ENCODE measurements around the gene ATXN3. TPM values are rescaled to one million over a fixed set of nuclear protein-coding genes. Genes with fewer than 3 reads are reported as not detected.
"Not testable (repeated sequence)": the region's sequence is repeated elsewhere in the genome, so short reads cannot be mapped to it uniquely, and the experiment has no call there.

ATXN3 gene
- total and polyA plus RNA-seq, 9 donors = 12.3 to 20.6 (median 14.8) TPM

DNA sequence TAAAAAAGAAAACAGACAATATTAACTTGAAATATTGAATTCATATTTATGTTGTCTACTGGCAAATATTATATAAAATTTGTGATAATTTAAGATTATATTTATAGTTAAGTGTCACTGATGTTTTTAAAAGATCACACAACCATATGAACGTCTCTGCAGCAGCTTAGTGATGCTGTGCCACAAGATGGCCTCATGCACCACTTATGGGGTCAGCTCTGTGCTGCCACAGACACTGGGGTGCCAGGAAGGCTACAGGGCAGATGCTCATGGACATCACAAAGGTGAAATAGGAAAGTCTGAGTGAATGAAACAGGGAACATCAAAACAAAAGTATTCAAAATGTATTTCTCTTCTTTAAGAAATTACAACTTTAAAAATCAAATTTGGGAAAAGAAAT, 13.1 kb downstream of the ATXN3 start:
- Histone ChIP-seq H3K4me3 (ENCODE audit: low read length) (no peak overlapping the region), H3K36me3 (ENCODE audit: control insufficient read depth, insufficient read depth, low read length) (peaks cover 30% of the 10 kb centered on the region), H3K4me1 (ENCODE audit: control insufficient read depth, insufficient read depth, low read length) (no peaks in the 10 kb centered on the region), H3K9me3 (replicated peaks; ENCODE audit: control insufficient read depth, low read depth, low read length) (no peaks in the 10 kb centered on the region), H3K27ac (ENCODE audit: low read length) (no peak overlapping the region), H3K27me3 (ENCODE audit: control insufficient read depth, insufficient read depth, low read length) (no peaks in the 10 kb centered on the region)
- no peak for DNase-seq
- no CpG with 5 or more reads among the region's 1 CpG for WGBS (ENCODE audit: insufficient coverage)

DNA sequence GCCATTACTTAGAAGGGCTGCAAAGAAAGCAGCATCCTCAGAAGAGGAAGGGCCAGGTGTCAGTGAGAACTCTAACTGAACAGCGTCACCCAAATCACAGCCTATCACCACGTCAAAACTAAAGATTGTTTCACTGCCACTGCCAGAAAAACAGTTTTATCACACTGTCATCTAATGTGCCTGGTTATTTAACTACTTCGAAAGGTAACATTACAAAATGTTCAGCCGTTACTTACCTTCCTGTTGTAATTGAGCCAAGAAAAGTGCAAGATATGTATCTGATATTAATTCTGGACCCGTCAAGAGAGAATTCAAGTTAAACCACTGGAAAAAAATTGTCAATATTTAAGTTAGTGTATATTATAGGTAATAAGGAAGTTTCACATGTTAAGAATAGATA, 17.9 kb downstream of the ATXN3 start:
- WGBS (ENCODE audit: insufficient coverage) = no CpG with 5 or more reads among the region's 5 CpGs
- peaks cover 26% of the 10 kb centered on the region for H3K36me3 ChIP-seq (ENCODE audit: control insufficient read depth, insufficient read depth, low read length)
- no peak for DNase-seq
- no peaks in the 10 kb centered on the region for H3K9me3 ChIP-seq (replicated peaks; ENCODE audit: control insufficient read depth, low read depth, low read length)
- no peak overlapping the region for H3K4me3 ChIP-seq (ENCODE audit: low read length)
- no peak overlapping the region for H3K27ac ChIP-seq (ENCODE audit: low read length)
- H3K4me1 ChIP-seq (ENCODE audit: control insufficient read depth, insufficient read depth, low read length) = no peaks in the 10 kb centered on the region
- H3K27me3 ChIP-seq (ENCODE audit: control insufficient read depth, insufficient read depth, low read length) = no peaks in the 10 kb centered on the region

DNA sequence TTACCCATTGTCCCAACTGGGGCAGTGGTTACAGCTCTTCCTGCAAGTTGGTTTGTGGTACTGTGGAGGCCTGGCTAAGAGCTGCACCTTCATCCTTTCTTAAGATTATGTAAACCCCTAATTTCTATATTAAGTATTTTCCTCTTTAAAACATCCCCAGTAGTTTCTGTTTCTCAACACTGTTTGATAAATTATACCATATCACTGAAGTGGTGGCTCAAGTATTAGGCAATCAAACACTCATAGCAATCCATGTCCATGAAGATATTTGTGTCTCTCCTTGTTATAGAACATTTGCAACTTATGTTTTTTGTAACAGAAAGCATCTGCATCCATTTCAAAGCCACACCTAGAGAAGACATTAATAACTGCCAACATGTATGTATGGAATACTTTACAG, 31.8 kb downstream of the ATXN3 start:
- no peaks in the 10 kb centered on the region for H3K9me3 ChIP-seq (replicated peaks; ENCODE audit: control insufficient read depth, low read depth, low read length)
- peaks cover 21% of the 10 kb centered on the region for H3K36me3 ChIP-seq (ENCODE audit: control insufficient read depth, insufficient read depth, low read length)
- no peaks in the 10 kb centered on the region for H3K27me3 ChIP-seq (ENCODE audit: control insufficient read depth, insufficient read depth, low read length)
- no peaks in the 10 kb centered on the region for H3K4me1 ChIP-seq (ENCODE audit: control insufficient read depth, insufficient read depth, low read length)
- H3K4me3 ChIP-seq (ENCODE audit: low read length) = no peak overlapping the region
- no peak for DNase-seq
- no peak overlapping the region for H3K27ac ChIP-seq (ENCODE audit: low read length)

DNA sequence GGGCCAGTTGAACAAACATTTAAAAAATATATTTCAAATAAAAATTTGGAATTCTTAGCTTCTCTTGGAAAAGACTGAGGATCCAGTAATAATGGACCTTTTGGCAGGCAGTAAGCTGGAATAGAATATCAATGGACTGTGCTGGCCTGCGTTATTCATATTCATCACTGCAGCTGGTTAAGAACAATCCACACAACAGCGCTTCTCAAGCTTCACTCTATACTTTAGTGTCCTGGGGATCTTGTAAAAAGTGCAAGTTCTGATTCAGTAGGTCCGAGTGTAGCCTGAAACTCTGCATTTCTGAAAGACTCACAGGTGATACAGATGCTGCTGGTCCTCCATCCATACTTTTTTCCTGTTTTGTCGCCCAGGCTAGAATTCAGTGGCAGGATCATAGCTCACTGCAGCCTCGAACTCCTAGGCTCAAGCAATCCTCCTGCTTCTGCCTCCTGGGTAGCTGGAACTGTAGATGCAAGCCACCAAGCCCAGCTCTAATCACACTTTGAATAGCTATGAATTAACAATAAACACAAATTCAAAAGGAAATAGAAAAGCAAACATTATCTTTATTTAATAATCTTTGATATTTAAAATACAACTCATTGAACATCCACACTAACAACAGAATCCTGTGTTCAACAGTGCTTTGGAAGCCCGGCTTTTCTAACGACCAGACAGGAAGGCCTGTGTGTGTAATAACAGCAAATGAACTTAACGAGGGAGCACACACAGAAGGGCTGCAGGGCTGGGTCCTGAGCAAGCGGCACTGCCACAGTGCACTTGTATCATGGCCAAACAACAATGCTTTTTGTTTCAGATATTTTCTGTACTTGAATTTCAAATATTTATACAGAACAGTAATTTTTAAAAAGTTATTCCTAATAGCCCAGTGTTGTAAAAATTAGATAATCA, 48.1 kb downstream of the ATXN3 start:
- H3K27me3 ChIP-seq (ENCODE audit: control insufficient read depth, insufficient read depth, low read length) = no peaks in the 10 kb centered on the region
- peak; percentile 56 for DNase-seq
- H3K4me3 ChIP-seq (ENCODE audit: low read length) = no peak overlapping the region
- H3K4me1 ChIP-seq (ENCODE audit: control insufficient read depth, insufficient read depth, low read length) = no peaks in the 10 kb centered on the region
- no peak overlapping the region for H3K27ac ChIP-seq (ENCODE audit: low read length)
- H3K36me3 ChIP-seq (ENCODE audit: control insufficient read depth, insufficient read depth, low read length) = peaks cover 9% of the 10 kb centered on the region
- 59% methylated on average over 3 of the region's 9 CpGs for WGBS (ENCODE audit: insufficient coverage)
- H3K9me3 ChIP-seq (replicated peaks; ENCODE audit: control insufficient read depth, low read depth, low read length) = no peaks in the 10 kb centered on the region

DNA sequence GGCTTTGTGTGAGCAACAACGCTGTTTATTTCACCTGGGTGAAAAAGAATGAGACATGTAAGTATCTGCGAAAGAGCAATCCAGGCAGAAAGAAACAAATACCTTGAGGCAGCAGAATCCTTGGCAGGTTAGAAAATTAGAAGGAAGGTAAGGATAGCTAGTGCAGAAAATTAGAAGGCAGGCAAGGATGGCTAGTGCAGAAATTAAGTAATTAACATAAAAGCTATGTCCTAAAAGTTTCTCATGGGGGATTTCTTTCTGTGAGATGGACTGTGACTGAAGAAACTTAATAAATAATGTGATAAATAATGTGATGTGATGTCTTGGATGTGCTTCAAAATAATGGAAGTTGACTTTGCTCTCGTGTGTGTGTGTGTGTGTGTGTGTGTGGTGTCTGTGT, 56.6 kb downstream of the ATXN3 start:
- DNase-seq = no peak
- 97% methylated on average over 3 of the region's 3 CpGs for WGBS (ENCODE audit: insufficient coverage)
- H3K4me3 ChIP-seq (ENCODE audit: low read length) = no peak overlapping the region
- peaks cover 6% of the 10 kb centered on the region for H3K36me3 ChIP-seq (ENCODE audit: control insufficient read depth, insufficient read depth, low read length)
- H3K9me3 ChIP-seq (replicated peaks; ENCODE audit: control insufficient read depth, low read depth, low read length) = no peaks in the 10 kb centered on the region
- H3K4me1 ChIP-seq (ENCODE audit: control insufficient read depth, insufficient read depth, low read length) = no peaks in the 10 kb centered on the region
- no peak overlapping the region for H3K27ac ChIP-seq (ENCODE audit: low read length)
- no peaks in the 10 kb centered on the region for H3K27me3 ChIP-seq (ENCODE audit: control insufficient read depth, insufficient read depth, low read length)

DNA sequence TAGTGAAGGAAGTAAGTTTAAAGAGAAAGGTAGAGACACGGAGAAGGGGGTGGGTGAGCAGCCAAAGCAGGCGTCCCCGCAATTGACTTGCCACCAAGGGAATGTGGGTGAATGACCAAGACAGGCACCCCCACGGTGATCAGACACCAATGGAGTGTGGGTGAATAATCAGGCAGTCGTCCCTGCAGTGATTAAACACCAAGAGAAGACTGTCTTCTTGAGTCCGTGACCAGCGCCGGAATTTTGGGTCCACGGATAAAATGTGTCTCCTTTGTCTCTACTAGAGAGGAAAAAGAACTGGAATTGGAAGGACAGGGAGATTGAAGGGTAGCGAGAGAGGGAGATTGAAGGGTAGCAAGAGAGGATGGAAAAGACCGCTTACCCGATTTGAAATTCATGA, 57.2 kb downstream of the ATXN3 start:
- not testable (repeated sequence) for H3K36me3 ChIP-seq (ENCODE audit: control insufficient read depth, insufficient read depth, low read length); H3K27ac ChIP-seq (ENCODE audit: low read length); H3K9me3 ChIP-seq (replicated peaks; ENCODE audit: control insufficient read depth, low read depth, low read length); H3K27me3 ChIP-seq (ENCODE audit: control insufficient read depth, insufficient read depth, low read length); H3K4me3 ChIP-seq (ENCODE audit: low read length); DNase-seq; H3K4me1 ChIP-seq (ENCODE audit: control insufficient read depth, insufficient read depth, low read length)
- 97% methylated on average over 12 of the region's 12 CpGs for WGBS (ENCODE audit: insufficient coverage)

DNA sequence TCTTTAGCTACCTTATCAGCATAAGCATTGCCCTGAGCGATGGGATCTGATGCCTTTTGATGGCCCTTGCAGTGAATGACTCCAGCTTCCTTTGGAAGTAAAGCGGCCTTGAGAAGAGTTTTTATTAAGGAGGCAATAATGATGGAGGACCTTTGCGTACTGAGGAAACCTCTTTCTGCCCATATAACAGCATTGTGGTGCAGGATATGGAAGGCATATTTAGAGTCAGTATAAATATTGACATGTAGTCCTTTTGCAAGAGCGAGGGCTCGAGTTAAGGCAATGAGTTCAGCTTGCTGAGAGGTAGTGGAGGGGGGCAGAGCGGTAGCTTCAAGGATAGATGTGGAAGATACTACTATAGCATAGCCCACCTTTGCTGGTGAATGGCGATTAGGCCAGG, 60.5 kb downstream of the ATXN3 start:
- not testable (repeated sequence) for H3K9me3 ChIP-seq (replicated peaks; ENCODE audit: control insufficient read depth, low read depth, low read length); H3K27ac ChIP-seq (ENCODE audit: low read length); H3K27me3 ChIP-seq (ENCODE audit: control insufficient read depth, insufficient read depth, low read length); H3K4me1 ChIP-seq (ENCODE audit: control insufficient read depth, insufficient read depth, low read length); H3K4me3 ChIP-seq (ENCODE audit: low read length); DNase-seq; H3K36me3 ChIP-seq (ENCODE audit: control insufficient read depth, insufficient read depth, low read length)
- WGBS (ENCODE audit: insufficient coverage) = 100% methylated on average over 4 of the region's 7 CpGs

DNA sequence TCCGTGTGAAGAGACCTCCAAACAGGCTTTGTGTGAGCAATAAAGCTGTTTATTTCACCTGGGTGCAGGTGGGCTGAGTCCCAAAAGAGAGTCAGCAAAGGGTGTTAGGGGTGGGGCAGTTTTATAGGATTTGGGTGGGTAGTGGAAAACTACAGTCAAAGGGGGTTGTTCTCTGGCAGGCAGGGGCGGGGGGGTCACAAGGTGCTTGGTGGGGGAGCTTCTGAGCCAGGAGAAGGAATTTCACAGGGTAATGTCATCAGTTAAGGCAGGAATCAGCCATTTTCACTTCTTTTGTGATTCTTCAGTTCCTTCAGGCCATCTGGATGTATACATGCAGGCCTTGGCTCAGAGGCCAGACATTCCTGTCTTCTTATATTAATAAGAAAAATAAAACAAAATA, 64.6 kb downstream of the ATXN3 start:
- not testable (repeated sequence) for H3K9me3 ChIP-seq (replicated peaks; ENCODE audit: control insufficient read depth, low read depth, low read length); H3K27me3 ChIP-seq (ENCODE audit: control insufficient read depth, insufficient read depth, low read length); DNase-seq; H3K27ac ChIP-seq (ENCODE audit: low read length); H3K4me3 ChIP-seq (ENCODE audit: low read length); H3K4me1 ChIP-seq (ENCODE audit: control insufficient read depth, insufficient read depth, low read length); H3K36me3 ChIP-seq (ENCODE audit: control insufficient read depth, insufficient read depth, low read length)
- WGBS (ENCODE audit: insufficient coverage) = 80% methylated on average over 1 of the region's 2 CpGs

DNA sequence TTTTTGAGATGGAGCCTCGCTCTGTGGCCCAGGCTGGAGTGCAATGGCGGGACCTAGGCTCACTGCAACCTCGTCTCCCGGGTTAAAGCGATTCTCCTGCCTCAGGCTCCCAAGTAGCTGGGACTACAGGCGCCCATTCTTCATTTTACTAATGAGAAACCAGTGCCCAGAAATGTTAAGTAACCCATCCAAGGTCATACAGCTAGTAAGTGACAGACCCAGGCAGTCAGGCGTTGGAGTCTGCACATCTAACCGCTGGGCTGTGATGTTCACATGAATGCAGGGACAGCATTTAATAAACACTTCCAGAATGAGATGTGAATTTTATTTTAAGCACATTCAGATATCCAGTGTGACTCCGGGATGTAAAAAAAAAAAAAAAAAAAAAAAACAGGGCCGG, 65.2 kb downstream of the ATXN3 start:
- no peaks in the 10 kb centered on the region for H3K9me3 ChIP-seq (replicated peaks; ENCODE audit: control insufficient read depth, low read depth, low read length)
- H3K27me3 ChIP-seq (ENCODE audit: control insufficient read depth, insufficient read depth, low read length) = no peaks in the 10 kb centered on the region
- H3K36me3 ChIP-seq (ENCODE audit: control insufficient read depth, insufficient read depth, low read length) = peaks cover 5% of the 10 kb centered on the region
- WGBS (ENCODE audit: insufficient coverage) = 93% methylated on average over 7 of the region's 10 CpGs
- DNase-seq = no peak
- H3K4me3 ChIP-seq (ENCODE audit: low read length) = no peak overlapping the region
- peak overlapping the region; percentile 3 for H3K27ac ChIP-seq (ENCODE audit: low read length)
- peaks cover 11% of the 10 kb centered on the region for H3K4me1 ChIP-seq (ENCODE audit: control insufficient read depth, insufficient read depth, low read length)

DNA sequence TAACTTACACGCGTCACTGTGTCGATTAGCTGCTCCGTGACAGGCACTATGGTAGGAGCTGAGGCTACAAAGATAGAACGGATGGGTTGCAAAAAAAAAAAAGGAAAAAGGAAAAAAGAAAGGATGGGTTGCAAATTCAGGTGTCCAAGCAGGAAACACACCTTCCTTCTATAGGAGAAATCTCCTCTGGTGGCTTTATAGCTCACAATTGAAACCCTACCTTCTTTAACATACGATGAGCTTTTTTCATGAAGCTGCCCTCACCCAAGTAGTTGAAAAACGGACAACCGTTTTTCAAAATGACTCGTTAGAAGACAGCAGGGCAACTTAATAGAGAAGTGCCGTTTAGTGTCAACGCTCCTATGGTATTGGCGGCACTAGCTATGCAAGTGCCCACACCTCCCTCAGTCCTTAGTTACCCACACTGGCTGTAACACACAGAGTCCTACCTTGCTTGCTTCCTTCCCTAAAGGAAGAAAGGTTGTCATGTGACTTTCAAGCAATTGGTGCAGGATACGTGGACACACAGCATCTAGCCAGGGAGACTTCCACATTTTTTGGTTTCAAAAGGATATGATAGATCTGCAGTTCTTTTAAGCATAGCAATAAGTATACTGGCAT, 65.8 kb downstream of the ATXN3 start:
- H3K27ac ChIP-seq (ENCODE audit: low read length) = peak overlapping the region; percentile 100
- H3K36me3 ChIP-seq (ENCODE audit: control insufficient read depth, insufficient read depth, low read length) = peaks cover 3% of the 10 kb centered on the region
- no peaks in the 10 kb centered on the region for H3K27me3 ChIP-seq (ENCODE audit: control insufficient read depth, insufficient read depth, low read length)
- peaks cover 11% of the 10 kb centered on the region for H3K4me1 ChIP-seq (ENCODE audit: control insufficient read depth, insufficient read depth, low read length)
- peak overlapping the region; percentile 96 for H3K4me3 ChIP-seq (ENCODE audit: low read length)
- peak; percentile 58 for DNase-seq
- H3K9me3 ChIP-seq (replicated peaks; ENCODE audit: control insufficient read depth, low read depth, low read length) = no peaks in the 10 kb centered on the region
- WGBS (ENCODE audit: insufficient coverage) = 4% methylated on average over 10 of the region's 13 CpGs
